ENCODE data around the gene ESRRA. TPM values are rescaled to one million over a fixed set of nuclear protein-coding genes. Genes with fewer than 3 reads are reported as not detected.
A peak's percentile ranks its signal among the peaks of the same experiment; 100 is the strongest.

Gene ESRRA
- total and polyA plus RNA-seq, 2 of the 13 experiments (the other 11 are each of a cell fraction or from before 2014, with no cell fraction given): 18.1 to 36.3 TPM

- Histone ChIP-seq H3K27ac (ENCODE audit: extremely low read length, insufficient read depth, low read length) (peak overlapping the region; percentile 78), H3K36me3 (replicated peaks in 1 of 2; ENCODE audit: control insufficient read depth in 1 of 2, insufficient read depth in 2 of 2, low read length in 2 of 2) (no peaks in the 10 kb centered on the region; a peak in 2 of 5 replicates), H3K4me2 (ENCODE audit: low read depth, low read length) (peak overlapping the region; percentile 95), H2AFZ (ENCODE audit: low read length) (no peak overlapping the region), H3K4me3 (replicated peaks in 1 of 3; ENCODE audit: insufficient read depth in 1 of 3, low read depth in 2 of 3, low read length in 3 of 3) (peak overlapping the region; percentile 71 to 89 (median 86)), H4K20me1 (ENCODE audit: insufficient read depth, low read length) (no peaks in the 10 kb centered on the region), H3K4me1 (ENCODE audit: insufficient read depth, low read length) (peaks cover 38% of the 10 kb centered on the region), H3K9me3 (ENCODE audit: low read length) (no peaks in the 10 kb centered on the region), H3K9ac (ENCODE audit: insufficient read depth, low read depth, low read length) (peak overlapping the region; percentile 75), H3K79me2 (ENCODE audit: insufficient read depth, low read length) (peaks cover 14% of the 10 kb centered on the region), H3K27me3 (ENCODE audit: control insufficient read depth in 1 of 2, insufficient read depth in 2 of 2, low read length in 2 of 2) (no peaks in the 10 kb centered on the region)
- no TSS peak for BruUV-seq (replicated peaks)
- WGBS (ENCODE audit: low lambda C conversion rate): 3% methylated on average over 16 of the region's 34 CpGs
- in situ Hi-C loops (cut with HindIII; ENCODE audit: extremely low pct_ligation_motif_present, low pct_unique_long_range_greater_than_20kb): no loop called here
- ChIA-PET CTCF (ENCODE audit: low intra/inter-chr PET ratio, low total read pairs) (no interaction called here), POLR2A (interaction anchor here (0.7 to 5.9 kb wide), 17 partner anchors 9 to 103 kb away, joined by 3 to 113 read pairs (median 5); partner anchors contain the start of genes ESRRA, FERMT3, FKBP2 and MACROD1)
- intact Hi-C loops (cut with micrococcal nuclease; ENCODE audit: unreplicated experiment): loop anchor here (2.0 kb wide), 1 partner anchor 18 kb away; the partner anchor contains the start of gene PLCB3
- DNase-seq (ENCODE audit: low spot score): peak; percentile 33
- peak; percentile 17 for ATAC-seq
- peak; percentile 53 for FAIRE-seq
- no peak for TF ChIP-seq SOX13 (IDR thresholded peaks at IDR 0.05)
- TF ChIP-seq SOX13 (CRISPR knock-in tag; conservative IDR thresholded peaks at IDR 0.05 in 1 of 2, IDR thresholded peaks at IDR 0.05 in 1 of 2): no peak
- TF ChIP-seq MTA1 (CRISPR knock-in tag; IDR thresholded peaks at IDR 0.05; ENCODE audit: borderline replicate concordance): peak; percentile 28; the same call in 1 of the 2 replicates
- no peak for TF ChIP-seq IKZF4 (CRISPR knock-in tag; IDR thresholded peaks at IDR 0.05; ENCODE audit: borderline replicate concordance, low read depth, not compliant biosample characterization)
- no peak for TF ChIP-seq FOXM1 (CRISPR knock-in tag; IDR thresholded peaks at IDR 0.05)
- no peak for TF ChIP-seq POLR2AphosphoS5 (IDR thresholded peaks at IDR 0.05; ENCODE audit: low read depth, low read length)
- TF ChIP-seq ZNF609 (CRISPR knock-in tag; IDR thresholded peaks at IDR 0.05; ENCODE audit: borderline replicate concordance): no peak
- TF ChIP-seq ZNF235 (CRISPR knock-in tag; IDR thresholded peaks at IDR 0.05; ENCODE audit: borderline replicate concordance): 0 out of 2 replicates have a peak, but pooled peaks have one; percentile 47
- TF ChIP-seq HDAC6 (IDR thresholded peaks at IDR 0.05; ENCODE audit: low read depth, low read length): no peak
- TF ChIP-seq PCBP1 (IDR thresholded peaks at IDR 0.05; ENCODE audit: borderline replicate concordance, low read depth, low read length): peak; percentile 56; the same call in 1 of the 2 replicates
- TF ChIP-seq DZIP1 (CRISPR knock-in tag; IDR thresholded peaks at IDR 0.05): no peak
- no peak for TF ChIP-seq ZFY (CRISPR knock-in tag; IDR thresholded peaks at IDR 0.05)
- TF ChIP-seq GABPA (IDR thresholded peaks at IDR 0.05; ENCODE audit: low read depth, low read length): peak; percentile 39; the same call in 1 of the 2 replicates
- TF ChIP-seq GABPA (CRISPR knock-in tag; IDR thresholded peaks at IDR 0.05; ENCODE audit: low read depth): peak; percentile 73
- TF ChIP-seq KLF12 (CRISPR knock-in tag; IDR thresholded peaks at IDR 0.05; ENCODE audit: borderline replicate concordance): no peak
Observed at GRCh38 chr11:64268893-64269539, 36.3 kb upstream of the ESRRA start.
